K562 (cell line): Measurements from ENCODE around the gene TMEM53. TPM values are rescaled to one million over a fixed set of nuclear protein-coding genes. Genes with fewer than 3 reads are reported as not detected.

ENCODE experiments used
- ATF7 ChIP-seq: fragments of 450-650 bp; IDR thresholded peaks from 2 replicates; pipeline ENCODE4 v1.7.1; 2014; ENCODE audit warnings: mild to moderate bottlenecking, moderate library complexity
- BHLHE40 ChIP-seq: IDR thresholded peaks from 2 replicates; pipeline ENCODE4 v1.6.1; 2011; ENCODE audit warnings: low read length, improper control_type of control experiment
- CEBPB ChIP-seq: fragments of 450-650 bp; IDR thresholded peaks from 2 replicates; pipeline ENCODE4 v1.6.1; 2016; ENCODE audit warnings: missing genetic modification characterization, missing compliant biosample characterization
- EHMT2 ChIP-seq: fragments of 450-650 bp; IDR thresholded peaks from 2 replicates; pipeline ENCODE4 v1.6.1; 2018; ENCODE audit warnings: antibody characterized with exemption
- ELF1 ChIP-seq: fragments of 200-800 bp; sonication (Bioruptor generic); IDR thresholded peaks from 2 replicates; pipeline ENCODE4 v1.6.1; 2016; ENCODE audit warnings: missing genetic modification characterization, missing compliant biosample characterization
- FOSL1 ChIP-seq: fragments of 200-800 bp; sonication (Bioruptor generic); conservative IDR thresholded peaks from 2 replicates; pipeline ENCODE4 v1.6.1; 2016; ENCODE audit warnings: missing genetic modification characterization, missing compliant biosample characterization
- FOXA1 ChIP-seq: fragments of 450-650 bp; IDR thresholded peaks from 2 replicates; pipeline ENCODE4 v1.6.1; 2016; ENCODE audit warnings: mild to moderate bottlenecking, borderline replicate concordance
- FOXM1 ChIP-seq, 2 experiments: fragments of 450-650 bp in 1 of 2; sonication (generic) in 1 of 2; formaldehyde crosslinking in 1 of 2; IDR thresholded peaks; 2 replicates each; pipeline versions ENCODE4 v1.6.1 to v1.9.0; 2017 to 2022; ENCODE audit warnings: low read depth in 2 of 2, mild to moderate bottlenecking in 2 of 2, missing genetic modification reagents in 1 of 2, moderate library complexity in 1 of 2
- GTF2E2 ChIP-seq: fragments of 200-800 bp; sonication (Bioruptor generic); IDR thresholded peaks from 2 replicates; pipeline ENCODE4 v1.6.1; 2016; ENCODE audit warnings: missing genetic modification characterization, missing compliant biosample characterization
- HDAC2 ChIP-seq: fragments of 450-650 bp; IDR thresholded peaks from 2 replicates; pipeline ENCODE4 v1.6.1; 2016; ENCODE audit warnings: mild to moderate bottlenecking
- ILK ChIP-seq: fragments of 450-650 bp; IDR thresholded peaks from 2 replicates; pipeline ENCODE4 v1.6.1; 2016; ENCODE audit warnings: missing genetic modification characterization, low read depth, mild to moderate bottlenecking, missing compliant biosample characterization, moderate library complexity, borderline replicate concordance
- JUND ChIP-seq, 2 experiments: IDR thresholded peaks; 2 replicates in 1 of 2; 3 replicates in 1 of 2; pipeline ENCODE4 v1.6.1; 2011; ENCODE audit warnings: borderline replicate concordance in 2 of 2, low read depth in 2 of 2, low read length in 2 of 2, improper control_type of control experiment in 1 of 2, missing biosample characterization in 1 of 2, missing genetic modification characterization in 1 of 2, missing genetic modification reagents in 1 of 2
- KDM1A ChIP-seq, 2 experiments: fragments of 450-650 bp; IDR thresholded peaks; 2 replicates each; pipeline ENCODE4 v1.6.1; 2016; ENCODE audit warnings: mild to moderate bottlenecking in 2 of 2
- KDM4B ChIP-seq, 2 experiments: fragments of 450-650 bp in 1 of 2; sonication (generic) in 1 of 2; IDR thresholded peaks; 2 replicates each; pipeline ENCODE4 v1.6.1; 2016 to 2017; ENCODE audit warnings: borderline replicate concordance in 2 of 2, antibody characterized with exemption in 1 of 2, low read depth in 1 of 2, mild to moderate bottlenecking in 1 of 2
- MEF2D ChIP-seq: conservative IDR thresholded peaks from 2 replicates; pipeline ENCODE4 v1.6.1; 2016; ENCODE audit warnings: low read depth, missing genetic modification characterization, missing compliant biosample characterization
- MEIS2 ChIP-seq: fragments of 450-650 bp; IDR thresholded peaks from 2 replicates; pipeline ENCODE4 v1.6.1; 2014; ENCODE audit warnings: mild to moderate bottlenecking; ENCODE audit not compliant: partially characterized antibody
- PHF8 ChIP-seq: fragments of 200-600 bp; sonication (generic); IDR thresholded peaks from 2 replicates; pipeline ENCODE4 v1.6.1; 2012; ENCODE audit warnings: mixed run types, mild to moderate bottlenecking, inconsistent platforms, low read length, moderate library complexity, borderline replicate concordance
- RBM14 ChIP-seq: fragments of 200-400 bp; formaldehyde crosslinking; IDR thresholded peaks from 2 replicates; pipeline ENCODE4 v1.6.1; 2018; ENCODE audit warnings: low read depth, mild to moderate bottlenecking, low read length, moderate library complexity, borderline replicate concordance; ENCODE audit not compliant: insufficient read depth
- RCOR1 ChIP-seq, 2 experiments: IDR thresholded peaks; 2 replicates each; pipeline ENCODE4 v1.6.1; 2012; ENCODE audit warnings: low read depth in 2 of 2, low read length in 2 of 2, borderline replicate concordance in 1 of 2, improper control_type of control experiment in 1 of 2
- SOX6 ChIP-seq: fragments of 450-650 bp; IDR thresholded peaks from 2 replicates; pipeline ENCODE4 v1.6.1; 2014; ENCODE audit warnings: mild to moderate bottlenecking
- SPI1 ChIP-seq: IDR thresholded peaks from 2 replicates; pipeline ENCODE4 v1.6.1; 2011; ENCODE audit warnings: low read depth, low read length, control low read depth, borderline replicate concordance
- ZBTB33 ChIP-seq: sonication (generic); formaldehyde crosslinking; IDR thresholded peaks from 2 replicates; pipeline ENCODE4 v1.8.1; 2023; ENCODE audit warnings: mild to moderate bottlenecking, missing genetic modification reagents
- ZNF436 ChIP-seq: fragments of 250-450, 450-650 bp; sonication (Bioruptor Pico); formaldehyde crosslinking; IDR thresholded peaks from 2 replicates; pipeline ENCODE4 v1.7.0; 2020; ENCODE audit warnings: mild to moderate bottlenecking
- ZNF639 ChIP-seq, 2 experiments: fragments of 200-800 bp in 1 of 2; sonication (Bioruptor generic) in 1 of 2; sonication (generic) in 1 of 2; formaldehyde crosslinking in 1 of 2; IDR thresholded peaks in 1 of 2; conservative IDR thresholded peaks in 1 of 2; 2 replicates each; pipeline versions ENCODE4 v1.5.0 to v1.6.1; 2016 to 2020; ENCODE audit warnings: missing compliant biosample characterization in 1 of 2, missing genetic modification characterization in 1 of 2, missing genetic modification reagents in 1 of 2
- polyA plus RNA-seq, 8 experiments: library from polyadenylated mRNA; depleted of rRNA in 4 of 8; stranded (reverse) in 5 of 8; unstranded in 3 of 8; fragments of >200 nt; fragmentation: Nextera tagmentation in 2 of 8; fragmentation: Illumina TruSeq in 1 of 8; extraction: Ambion mirVana in 2 of 8; extraction: Trizol in 1 of 8; gene quantifications; 2 replicates each; pipeline versions ENCODE4 v1.2.1 to v1.2.3, GENCODE V29; 2011 to 2014; ENCODE audit warnings: inconsistent platforms in 1 of 8, missing spikeins in 1 of 8
- total RNA-seq, 7 experiments: library from RNA; depleted of rRNA in 6 of 7; stranded (reverse); fragments of >200 nt in 6 of 7; fragmentation: Illumina TruSeq in 2 of 7; extraction: Trizol in 2 of 7; gene quantifications; 2 replicates each; pipeline versions ENCODE4 v1.2.1 to v1.2.3, GENCODE V29; 2011 to 2021; ENCODE audit warnings: low replicate concordance in 1 of 7

TMEM53 gene
- total and polyA plus RNA-seq, 9 of the 15 experiments (the other 6 are each of a cell fraction or from before 2014, with no cell fraction given) = 0.23 to 3.7 (median 2.0) TPM

GRCh38 chr1:44676484-44677200 is 2.4 kb upstream of the TMEM53 start (continued):
- TF ChIP-seq ZBTB33 (CRISPR knock-in tag) (no peak), RCOR1 (IDR thresholded peaks at IDR 0.05; ENCODE audit: borderline replicate concordance in 1 of 2, low read depth in 2 of 2, low read length in 2 of 2) (peak in 1 of 2 experiments; percentile 97; a peak in 3 of 4 replicates), BHLHE40 (0 out of 2 replicates have a peak, but pooled peaks have one; percentile 19), MEIS2 (peak; percentile 87), FOXA1 (no peak), KDM1A (IDR thresholded peaks at IDR 0.05) (peak; percentile 90 to 92), SOX6 (peak; percentile 51; the same call in 1 of the 2 replicates), EHMT2 (peak; percentile 24; the same call in 1 of the 2 replicates), ELF1 (tag) (peak; percentile 67; the same call in 1 of the 2 replicates), PHF8 (no peak), CEBPB (tag) (no peak), FOSL1 (tag) (peak; percentile 82), ATF7 (no peak; the same call in 1 of the 2 replicates), KDM4B (IDR thresholded peaks at IDR 0.05; ENCODE audit: borderline replicate concordance in 2 of 2, low read depth in 1 of 2) (no peak), FOXM1 (IDR thresholded peaks at IDR 0.05; ENCODE audit: low read depth) (no peak), FOXM1 (CRISPR knock-in tag; IDR thresholded peaks at IDR 0.05; ENCODE audit: low read depth) (0 out of 2 replicates have a peak, but pooled peaks have one; percentile 69), ILK (no peak), HDAC2 (peak; percentile 74; the same call in 1 of the 2 replicates), RBM14 (no peak), ZNF639 (CRISPR knock-in tag; conservative IDR thresholded peaks at IDR 0.05 in 1 of 2, IDR thresholded peaks at IDR 0.05 in 1 of 2) (0 out of 4 replicates have a peak, but pooled peaks of 1 of the 2 experiments have one; percentile 41), GTF2E2 (tag) (no peak), MEF2D (peak; percentile 80), SPI1 (peak; percentile 96), JUND (IDR thresholded peaks at IDR 0.05; ENCODE audit: borderline replicate concordance, low read depth, low read length) (peak; percentile 64; the same call in 1 of the 2 replicates), JUND (tag; IDR thresholded peaks at IDR 0.05; ENCODE audit: borderline replicate concordance, low read depth, low read length) (peak; percentile 32; the same call in 2 of the 3 replicates), ZNF436 (CRISPR knock-in tag) (no peak)
